IPS-18c (cell line): Measurements from ENCODE around the gene KRT74.

Experiments
- H3K4me3 ChIP-seq: 2 replicates; pipeline ENCODE4 v1.7.0; 2013; ENCODE audit warnings: low read depth, mild to moderate bottlenecking, low read length, moderate library complexity; ENCODE audit not compliant: insufficient read depth
- H3K9me3 ChIP-seq: one replicate; pipeline ENCODE4 v1.6.1; 2013; ENCODE audit warnings: mild to moderate bottlenecking, low read length, moderate library complexity; ENCODE audit not compliant: control insufficient read depth, insufficient read depth

Gene KRT74

DNA sequence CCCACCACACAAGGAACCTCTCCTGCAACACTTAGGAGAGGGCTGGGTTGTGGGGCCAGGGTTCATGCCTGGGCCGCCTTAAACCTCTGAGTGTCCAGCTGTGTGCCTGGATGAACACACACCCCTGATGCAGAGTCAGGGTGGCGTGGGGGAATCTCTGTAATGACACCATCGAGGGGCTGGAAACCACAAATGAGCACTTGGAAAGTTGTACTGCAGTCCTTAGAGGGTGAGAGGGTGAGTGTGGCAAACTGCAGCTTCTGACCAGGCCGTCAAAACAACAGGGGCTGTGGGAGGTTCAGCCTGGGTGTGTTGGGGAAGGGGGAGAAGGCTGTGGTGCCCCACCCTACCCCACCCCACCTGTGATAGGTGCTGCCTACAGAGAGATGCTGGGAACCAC is 41.0 kb downstream of the KRT74 start:
- no peaks in the 10 kb centered on the region for H3K9me3 ChIP-seq
- no peak overlapping the region for H3K4me3 ChIP-seq

DNA sequence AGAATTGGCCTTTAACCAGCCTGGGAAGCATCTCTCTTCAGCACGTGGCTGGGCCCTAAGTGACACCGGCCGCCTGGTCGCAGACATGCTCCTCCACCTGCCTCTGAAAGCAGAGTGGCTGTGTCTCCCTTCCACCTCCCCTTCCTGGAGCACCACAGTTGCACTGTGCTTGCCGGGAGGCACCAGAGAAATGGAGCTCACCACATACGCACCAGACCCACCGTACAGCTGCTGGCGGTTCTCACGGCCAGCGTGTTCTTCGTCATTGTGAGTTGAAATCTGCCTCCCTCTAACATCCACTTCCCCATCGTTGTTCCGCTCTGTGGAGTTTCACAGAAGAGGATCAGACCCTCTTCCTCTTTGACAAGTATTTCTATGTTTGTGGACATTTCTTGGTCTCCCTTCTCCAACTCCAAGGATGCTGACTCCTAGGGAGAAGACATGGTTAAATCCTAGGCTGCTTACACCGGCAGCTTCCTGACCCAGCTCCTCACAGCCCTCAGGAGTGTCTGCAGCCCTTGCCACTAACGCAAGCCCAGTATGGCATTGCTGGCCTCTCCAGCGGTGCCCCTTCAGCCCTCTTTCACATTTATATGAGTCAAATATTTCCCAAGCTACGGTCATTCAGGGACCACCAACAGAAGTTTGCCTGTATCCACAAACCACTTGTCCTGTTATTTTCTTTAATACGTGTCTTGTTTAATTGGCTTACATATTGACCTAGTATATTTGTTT is 41.9 kb downstream of the KRT74 start:
- H3K9me3 ChIP-seq, result no peaks in the 10 kb centered on the region
- H3K4me3 ChIP-seq, result no peak overlapping the region

DNA sequence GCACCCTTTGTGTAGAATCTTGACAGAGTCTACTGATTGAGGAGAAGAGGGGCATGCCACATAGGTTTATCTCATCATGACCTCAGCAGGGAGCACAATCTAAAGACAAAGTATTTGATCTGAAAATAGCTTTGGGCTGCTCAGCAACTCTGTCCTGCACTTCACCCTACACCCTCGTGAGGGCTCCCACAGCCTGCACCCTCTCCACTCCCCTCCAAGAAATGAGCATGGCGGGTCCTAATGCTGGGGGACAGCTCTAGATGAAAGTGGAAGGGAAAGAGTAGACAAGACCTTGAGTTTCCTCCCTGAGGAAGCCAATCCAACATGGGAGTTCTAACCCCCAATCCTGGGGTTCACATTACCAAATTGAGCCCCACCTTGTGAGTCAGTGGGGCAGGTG is 42.7 kb downstream of the KRT74 start:
- Histone ChIP-seq H3K4me3 (no peak overlapping the region), H3K9me3 (no peaks in the 10 kb centered on the region)

DNA sequence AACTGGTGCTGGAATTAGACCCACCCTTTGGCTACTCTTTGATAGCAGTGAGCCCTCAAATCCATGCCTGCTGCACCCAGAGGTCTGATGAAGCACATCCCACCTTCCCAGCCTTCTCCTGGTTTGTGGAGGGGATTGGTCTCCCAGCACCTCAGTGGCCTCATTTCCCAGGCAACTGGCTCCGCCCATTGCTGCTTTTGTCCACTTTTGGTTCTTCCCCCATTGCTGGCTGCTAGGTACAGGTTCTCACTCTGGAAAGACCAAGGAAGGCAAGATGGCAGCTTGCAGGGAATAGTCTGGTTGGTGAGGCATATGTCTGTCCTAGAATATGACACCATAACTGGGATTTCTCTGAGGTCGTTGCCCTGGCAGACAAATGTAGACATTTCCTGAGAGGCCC is 43.3 kb downstream of the KRT74 start:
- Histone ChIP-seq H3K4me3 (no peak overlapping the region), H3K9me3 (no peaks in the 10 kb centered on the region)

DNA sequence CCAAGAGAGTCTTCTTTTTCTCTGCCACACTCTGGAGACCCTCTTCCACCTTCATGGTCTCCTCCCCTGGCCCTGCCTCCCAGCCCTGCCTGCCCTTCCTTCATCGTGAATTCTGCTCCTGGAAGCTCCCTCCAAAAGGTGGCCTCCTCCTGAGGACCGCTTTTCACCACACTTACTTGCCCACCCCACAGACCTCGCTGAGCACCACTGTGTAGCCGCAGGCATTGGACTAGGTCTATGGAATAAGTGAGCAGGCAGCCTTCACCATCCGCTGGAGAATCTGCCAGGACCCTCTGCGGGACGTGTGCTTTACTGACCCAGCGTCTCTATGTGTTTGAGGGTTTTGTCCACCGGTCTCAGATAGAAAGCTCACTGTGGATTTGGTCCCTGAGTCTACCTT is 43.8 kb downstream of the KRT74 start:
- Histone ChIP-seq H3K4me3 (no peak overlapping the region), H3K9me3 (no peaks in the 10 kb centered on the region)

DNA sequence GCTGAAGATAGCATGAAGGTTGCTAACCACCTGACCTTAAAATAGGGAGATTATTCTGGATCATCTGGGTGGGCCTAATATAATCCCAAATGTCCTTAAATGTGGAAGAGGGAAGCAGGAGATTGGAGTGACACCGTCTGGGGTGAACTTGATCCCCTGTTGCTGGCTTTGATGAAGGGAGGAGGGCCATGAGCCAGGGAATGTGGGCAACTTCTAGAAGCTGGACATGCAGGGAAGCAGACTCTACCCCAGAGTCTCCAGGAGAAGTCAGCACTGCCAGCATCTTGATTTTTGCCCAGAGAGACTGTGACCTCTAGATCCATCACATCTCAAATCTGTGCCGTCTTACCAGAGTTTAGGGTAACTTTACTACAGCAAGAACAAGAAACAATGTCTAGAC is 44.2 kb downstream of the KRT74 start:
- Histone ChIP-seq H3K4me3 (no peak overlapping the region), H3K9me3 (no peaks in the 10 kb centered on the region)

DNA sequence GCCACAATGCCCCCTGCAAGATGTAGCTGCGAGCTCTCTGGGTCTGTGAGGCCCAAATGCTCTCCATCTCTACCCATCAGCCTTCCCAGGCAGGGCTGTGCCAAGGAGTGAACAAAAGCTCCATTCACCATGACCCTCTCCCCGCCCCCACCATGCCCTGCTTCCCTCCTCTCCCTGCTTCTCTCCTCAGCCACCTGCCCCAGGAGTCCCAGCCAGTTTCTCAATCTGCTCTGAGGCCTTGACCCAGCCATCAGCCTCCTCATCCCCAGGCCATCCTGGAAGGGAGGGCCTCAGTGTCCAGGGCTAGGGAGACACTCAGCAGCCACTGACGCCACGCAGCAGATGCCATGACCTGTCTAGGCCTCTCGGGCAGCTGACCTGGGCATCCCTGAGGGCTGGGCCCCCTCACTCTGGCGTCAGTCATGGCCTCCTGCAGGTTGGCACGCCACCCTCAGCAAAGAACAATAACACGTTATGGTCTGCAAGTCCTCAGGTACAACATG is 45.0 kb downstream of the KRT74 start:
- Histone ChIP-seq H3K4me3 (no peak overlapping the region), H3K9me3 (no peaks in the 10 kb centered on the region)

DNA sequence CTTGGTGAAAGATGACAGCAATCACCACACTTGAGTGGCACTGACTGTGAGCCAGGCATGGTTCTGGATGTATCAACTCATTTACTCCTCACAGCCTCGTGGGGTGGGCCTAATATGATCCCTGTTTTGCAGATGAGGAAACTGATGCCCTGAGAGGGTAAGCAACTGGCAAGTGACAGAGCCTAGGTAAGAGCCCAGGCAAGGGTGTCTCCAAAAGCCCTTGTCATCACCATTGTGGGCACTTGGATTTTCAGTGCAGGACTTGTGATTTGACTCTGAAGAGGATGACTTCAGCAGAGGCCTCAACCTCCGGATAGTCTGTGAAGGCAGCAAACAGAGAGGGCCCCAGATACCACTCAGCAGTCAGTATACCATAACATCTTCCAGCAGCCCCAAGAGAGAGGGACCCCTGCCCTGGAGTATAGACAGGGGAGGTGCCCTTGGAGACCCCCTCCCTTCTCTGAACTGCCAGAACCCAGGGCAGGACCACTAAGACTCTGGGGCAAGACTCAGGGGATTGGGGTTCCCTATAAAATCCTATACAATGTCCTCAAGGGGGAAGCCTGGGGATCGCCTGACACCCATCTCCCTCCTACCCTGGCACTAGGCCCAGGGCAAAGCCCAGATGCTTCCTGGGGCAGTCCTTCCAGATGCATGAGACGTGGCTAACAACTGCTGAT is 46.4 kb downstream of the KRT74 start:
- H3K4me3 ChIP-seq, result no peak overlapping the region
- H3K9me3 ChIP-seq, result no peaks in the 10 kb centered on the region

DNA sequence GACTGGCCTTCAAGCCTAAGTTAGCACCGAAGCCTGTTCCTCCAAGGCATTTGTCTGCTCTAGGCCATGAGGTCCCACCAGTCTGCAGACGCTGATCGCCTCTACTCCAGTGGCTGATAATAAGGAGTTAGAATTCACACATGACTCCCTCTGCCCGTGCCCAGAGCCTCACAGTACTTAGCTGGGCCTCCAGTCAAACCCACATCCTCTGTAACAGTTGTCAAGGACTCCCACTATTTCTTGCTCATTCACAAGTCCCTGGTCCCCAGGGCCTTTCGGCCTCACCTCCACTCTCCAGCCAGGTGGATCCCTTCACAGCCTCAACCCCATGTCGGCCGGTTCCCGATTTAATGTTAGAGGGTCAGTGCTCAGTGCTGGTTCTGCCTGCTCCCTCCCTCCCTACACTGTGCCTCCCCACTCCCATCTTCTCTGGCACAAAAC is 47.1 kb downstream of the KRT74 start:
- H3K9me3 ChIP-seq, result no peaks in the 10 kb centered on the region
- H3K4me3 ChIP-seq, result no peak overlapping the region

DNA sequence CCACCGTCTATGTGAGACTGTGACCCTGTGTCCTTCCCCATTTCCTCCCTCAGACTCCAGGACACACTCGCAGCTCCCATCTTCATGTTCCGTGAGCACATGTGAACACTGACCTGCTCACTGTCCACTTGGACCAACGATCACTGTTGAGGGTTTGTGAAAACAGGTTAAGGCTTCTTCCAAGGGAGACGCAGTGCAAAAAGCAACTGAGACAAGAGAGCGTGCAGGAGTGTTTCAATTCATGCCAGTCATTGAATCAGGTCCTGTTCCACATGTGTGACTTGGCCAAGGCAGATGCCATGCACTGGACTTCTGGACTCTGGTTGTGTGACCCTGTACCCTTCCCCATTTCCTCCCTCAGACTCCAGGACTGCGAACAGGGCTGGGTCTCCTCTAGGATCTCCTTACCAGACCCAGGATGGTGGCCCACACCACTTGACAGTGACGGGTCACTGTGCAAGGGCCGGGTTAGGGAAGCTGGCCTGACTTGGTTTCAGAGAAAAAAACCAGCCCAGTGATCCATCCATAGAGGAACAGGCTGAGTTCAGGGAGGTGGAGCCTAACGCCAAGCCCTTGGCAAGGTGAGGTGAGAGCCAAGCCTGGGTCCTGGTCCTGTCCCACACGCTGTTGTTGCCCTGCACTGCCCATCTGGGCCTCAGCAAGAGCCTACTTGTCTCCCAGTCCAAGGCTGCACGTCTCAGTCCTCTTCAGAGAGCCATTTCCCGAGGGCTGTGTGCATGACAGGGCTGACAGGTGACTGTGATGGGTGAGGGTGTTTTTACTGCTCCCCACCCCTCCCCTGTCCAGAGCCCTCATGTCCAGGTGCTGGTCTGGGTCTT is 47.8 kb downstream of the KRT74 start:
- no peak overlapping the region for H3K4me3 ChIP-seq
- no peaks in the 10 kb centered on the region for H3K9me3 ChIP-seq

DNA sequence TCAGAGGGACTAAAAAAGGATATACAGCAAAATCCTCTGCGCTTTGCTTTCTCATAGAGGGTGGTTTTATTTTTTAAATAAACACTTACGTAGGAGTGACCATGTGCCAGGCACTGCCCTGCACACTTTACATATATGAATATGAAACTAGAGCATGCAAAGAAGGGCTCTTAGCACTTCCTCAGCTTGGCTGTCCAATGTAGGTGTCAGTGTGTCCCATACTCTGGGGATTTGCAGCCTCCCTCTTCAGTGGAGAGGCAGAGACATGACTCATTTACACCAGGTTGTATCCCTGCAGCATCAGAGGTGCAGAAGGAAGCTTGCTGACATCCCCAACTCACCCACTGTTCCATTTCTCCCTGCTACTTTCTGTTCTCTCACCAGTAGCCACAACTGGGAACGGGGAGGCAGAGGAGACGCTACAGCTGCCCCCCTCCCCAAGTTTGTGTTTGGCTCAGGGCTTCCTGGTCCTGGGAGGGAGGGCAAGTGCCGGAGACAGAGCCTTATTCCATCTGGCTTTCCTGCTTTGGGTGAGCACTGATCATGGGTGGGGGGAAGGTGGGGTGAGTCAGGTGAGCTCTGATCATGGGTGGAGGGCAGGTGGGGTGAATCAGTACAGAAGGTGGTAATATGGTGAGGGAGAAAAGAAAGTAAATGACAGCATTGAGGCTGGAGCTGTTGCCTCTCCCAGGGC is 48.6 kb downstream of the KRT74 start:
- Histone ChIP-seq H3K4me3 (no peak overlapping the region), H3K9me3 (no peaks in the 10 kb centered on the region)

DNA sequence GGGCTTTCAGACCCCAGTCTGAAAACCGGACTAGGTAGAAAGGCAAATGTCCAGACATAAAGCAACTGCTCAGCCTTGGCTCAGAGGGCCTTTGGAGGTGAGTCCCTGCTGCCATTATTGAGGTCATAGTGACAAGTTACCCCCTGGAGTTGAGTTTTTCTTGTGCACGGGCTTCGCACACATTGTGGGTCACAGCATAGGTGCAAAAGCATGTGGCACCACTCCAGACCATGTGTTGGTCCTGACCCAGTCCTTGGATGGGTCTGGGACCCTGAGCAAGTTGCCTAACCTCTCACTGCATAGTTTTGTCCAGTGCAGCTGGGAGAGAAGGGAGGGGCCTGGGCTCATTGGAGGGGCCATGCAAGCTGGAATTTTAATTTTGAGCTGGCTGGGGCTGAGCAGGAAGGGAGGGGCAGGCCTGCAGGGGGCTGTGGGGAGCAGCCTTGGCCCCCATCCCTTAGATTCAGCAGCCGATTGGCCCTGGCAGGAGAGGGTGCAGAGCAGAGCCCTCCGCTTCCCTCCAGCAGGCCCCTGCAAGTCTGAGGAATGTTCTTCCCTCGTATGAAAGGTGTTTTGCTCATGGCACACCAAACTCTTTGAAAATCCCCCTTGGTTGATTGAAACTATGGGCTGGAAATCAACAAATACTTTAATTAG is 49.3 kb downstream of the KRT74 start:
- H3K9me3 ChIP-seq, result no peaks in the 10 kb centered on the region

DNA sequence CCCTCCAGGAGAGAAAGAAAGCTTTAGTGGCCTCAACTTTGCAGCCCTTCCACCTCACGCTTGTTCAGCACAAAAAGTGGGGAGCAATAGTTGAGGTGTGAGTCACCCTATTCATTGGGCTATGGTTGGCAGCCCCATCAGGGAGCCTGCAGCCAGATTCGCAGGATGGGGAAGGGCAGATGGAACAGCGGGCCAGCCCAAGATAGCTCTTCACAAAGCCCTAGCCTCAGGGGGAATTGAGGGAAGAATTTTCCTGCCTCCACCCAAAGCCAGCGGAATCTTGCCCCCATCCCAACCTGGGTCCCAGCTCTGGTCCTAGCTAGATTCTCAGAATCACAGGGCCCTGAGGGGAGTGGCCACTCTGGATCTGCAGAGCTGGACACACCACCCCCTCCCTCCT is 49.8 kb downstream of the KRT74 start:
- no peaks in the 10 kb centered on the region for H3K9me3 ChIP-seq
- H3K4me3 ChIP-seq, result no peak overlapping the region

More for the DNA sequence above, 49.3 kb downstream of the KRT74 start:
- no peak overlapping the region for H3K4me3 ChIP-seq

DNA sequence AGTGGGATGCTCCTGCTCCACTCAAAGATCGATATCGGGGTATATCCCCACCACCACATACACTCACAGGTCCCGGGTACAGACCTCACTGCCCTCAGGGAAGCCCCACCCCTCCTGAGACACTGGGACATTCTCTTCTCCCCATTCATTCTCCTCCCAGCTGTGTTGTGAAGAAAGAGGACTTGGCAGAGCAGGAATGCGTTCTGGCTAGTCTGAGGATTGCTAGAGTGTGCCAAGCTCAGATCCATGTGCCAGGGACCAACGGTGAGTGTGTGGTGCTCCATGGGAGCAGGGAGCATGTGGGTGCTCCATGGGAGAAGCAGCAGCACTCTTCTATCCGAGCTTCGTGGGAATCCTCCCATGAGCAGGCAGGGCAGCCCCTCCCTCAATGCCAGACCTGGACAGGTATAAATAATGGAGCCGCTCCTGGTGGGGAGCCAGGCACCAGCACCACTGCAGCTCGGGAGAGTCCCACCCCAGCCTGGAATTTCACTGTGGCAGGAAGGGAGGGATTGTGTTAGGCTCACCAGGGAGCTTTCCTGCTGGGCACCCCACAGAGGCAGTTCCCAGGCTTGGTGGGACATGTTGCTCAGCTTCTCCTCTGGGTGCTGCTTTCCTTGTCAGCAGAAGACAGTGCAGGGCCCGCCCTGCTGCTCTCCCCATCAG is 51.2 kb downstream of the KRT74 start:
- no peaks in the 10 kb centered on the region for H3K9me3 ChIP-seq
- H3K4me3 ChIP-seq, result no peak overlapping the region

DNA sequence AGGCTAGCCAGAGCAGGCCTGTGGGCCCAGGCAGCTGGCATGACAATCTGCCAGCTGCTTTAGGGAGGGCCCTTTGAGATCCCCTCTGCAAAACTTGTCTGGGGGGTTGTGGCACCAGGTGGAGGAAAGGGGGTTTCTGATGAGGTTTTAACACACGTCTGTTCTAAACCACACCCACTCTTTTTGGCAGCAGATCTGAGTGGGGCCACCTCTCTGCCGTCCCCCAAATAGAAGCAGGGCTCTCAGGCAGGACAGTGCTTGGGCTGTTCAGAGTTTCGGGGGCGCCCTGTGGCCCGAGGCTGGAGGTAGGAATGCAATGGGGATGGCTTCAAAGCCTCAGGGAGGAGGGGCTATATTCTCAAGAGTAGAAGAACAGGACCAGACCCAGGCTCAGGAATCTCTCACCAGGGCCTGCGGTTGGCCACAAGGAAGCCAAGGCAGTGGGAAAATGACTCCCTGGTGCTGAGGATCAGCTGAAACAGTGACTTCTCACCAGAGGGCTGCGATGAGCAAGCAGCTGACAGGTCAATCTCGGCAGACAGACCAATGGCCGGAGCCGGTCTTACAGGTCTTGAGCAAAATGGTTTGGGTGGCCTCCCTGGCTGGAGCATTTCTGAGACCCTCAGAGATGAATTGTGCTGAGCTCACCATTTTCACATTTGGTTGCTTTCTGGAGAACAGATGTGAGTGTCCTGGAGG is 51.9 kb downstream of the KRT74 start:
- Histone ChIP-seq H3K4me3 (no peak overlapping the region), H3K9me3 (no peaks in the 10 kb centered on the region)

DNA sequence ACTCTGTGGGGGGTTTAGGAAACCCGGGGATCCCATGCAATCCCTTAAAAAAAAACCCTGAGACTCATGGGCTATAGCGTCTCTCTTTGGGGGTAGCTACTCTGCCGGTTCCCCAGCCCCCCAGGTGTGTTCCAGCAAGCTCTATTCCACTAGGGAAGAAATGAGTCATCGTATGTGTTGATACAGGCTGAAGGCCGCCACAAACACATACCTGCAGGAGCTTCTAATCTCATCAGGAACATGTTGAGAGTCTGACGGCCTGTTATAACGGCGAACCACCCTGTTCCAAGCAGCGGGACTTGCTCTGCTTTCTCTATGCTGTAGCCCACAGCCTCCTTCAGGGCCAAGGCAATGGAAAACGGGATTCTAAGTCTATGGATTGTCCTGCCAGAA is 52.5 kb downstream of the KRT74 start:
- Histone ChIP-seq H3K4me3 (no peak overlapping the region), H3K9me3 (no peaks in the 10 kb centered on the region)
